ENCODE measurements around the gene TP73.

The TP73 gene

DNA sequence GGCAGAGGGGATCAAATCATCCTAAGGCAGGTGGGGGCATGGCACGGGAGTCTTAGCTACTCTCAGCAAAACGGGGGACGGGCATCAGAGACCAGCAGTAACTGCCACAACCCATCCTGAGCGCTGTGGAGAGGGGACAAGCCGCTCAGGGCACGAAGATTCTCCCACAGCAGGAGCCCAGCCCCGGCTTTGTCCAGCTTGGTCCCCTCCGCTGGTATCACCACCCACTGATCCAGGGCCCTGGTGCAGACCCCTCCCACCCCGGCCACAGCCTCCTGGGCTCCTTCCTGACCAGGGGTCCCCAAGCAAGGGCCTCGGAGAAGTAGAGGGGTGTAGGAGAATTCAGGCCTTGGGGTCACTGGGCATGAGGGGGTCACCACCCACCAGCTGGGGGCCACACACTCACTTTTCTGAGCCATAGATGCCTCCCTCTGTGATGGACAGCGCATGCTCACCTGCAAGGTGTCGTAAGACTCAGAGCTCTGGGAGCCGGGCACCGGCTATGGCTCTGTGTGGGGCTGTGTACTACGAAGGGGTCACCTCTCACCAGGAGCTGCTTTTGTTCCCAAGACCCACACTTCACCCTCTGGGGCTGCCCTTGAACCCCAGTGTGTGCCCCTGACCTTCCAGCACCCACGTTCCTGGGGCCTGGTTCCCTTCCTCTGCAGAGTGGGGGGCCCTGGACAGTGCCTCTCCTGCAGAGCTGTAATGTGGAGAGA is 117.9 kb downstream of the TP73 start:
- no peak for DNase-seq

DNA sequence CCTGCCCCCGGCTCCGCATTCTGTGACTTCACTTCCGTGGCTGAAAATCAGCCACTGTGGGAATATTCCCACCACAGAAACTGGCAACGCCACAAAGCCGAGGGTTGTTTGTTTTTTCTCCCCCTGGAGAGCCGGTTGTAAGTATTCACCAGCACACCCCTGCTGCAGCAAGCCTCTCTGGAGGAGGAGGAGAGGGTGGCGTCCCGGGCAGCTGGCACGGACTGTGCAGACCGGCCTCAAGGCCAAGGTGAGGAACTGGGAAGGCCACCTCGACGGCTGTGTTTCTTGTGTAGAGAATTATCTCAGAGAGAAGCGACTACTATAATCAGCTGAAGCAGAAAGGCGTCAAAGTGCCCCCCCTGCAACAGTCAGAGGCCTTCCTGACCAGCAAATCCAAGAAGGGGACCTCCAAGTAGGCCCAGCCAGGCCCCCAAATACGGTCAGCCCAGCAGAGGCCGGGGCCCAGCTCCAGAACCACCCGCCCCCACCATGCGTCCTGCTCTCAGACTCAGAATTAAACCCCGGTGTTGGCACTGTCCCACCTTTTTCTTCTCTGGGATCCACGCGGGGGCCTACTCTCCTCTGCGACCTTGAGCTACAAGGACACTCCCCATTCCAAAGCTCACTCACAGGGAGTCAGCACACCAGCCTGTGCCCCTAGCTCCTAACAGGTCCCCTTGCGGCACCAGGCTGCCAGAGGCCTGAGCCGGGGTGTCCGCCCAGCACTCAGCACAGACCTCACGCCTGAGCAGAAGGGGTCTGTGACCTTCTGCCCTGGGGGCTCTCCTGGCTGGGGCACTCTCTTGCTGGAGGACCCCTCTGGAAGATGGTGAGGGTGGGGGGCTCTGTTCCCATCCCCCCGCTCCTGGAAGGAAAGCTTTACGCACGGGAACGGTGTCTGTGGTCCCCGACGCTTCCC is 119.1 kb downstream of the TP73 start:
- DNase-seq = no peak

- peak in 11 of 14 donors; percentile 15 to 82 (median 53) for DNase-seq
These were observed 119.9 kb downstream of the TP73 start for GRCh38 chr1:3772027-3772714.

- DNase-seq = peak in 2 of 14 donors; percentile 16 to 43
These were observed 120.6 kb downstream of the TP73 start, which contains the start of gene SMIM1 for GRCh38 chr1:3772715-3773571. TSS of gene SMIM1 (plus strand) at chr1:3772749. CDS start at chr1:3775374, 2,625 bp downstream.

GRCh38 chr1:3773572-3774275 is 121.4 kb downstream of the TP73 start:
- peak in 3 of 14 donors; percentile 16 to 46 (median 44) for DNase-seq

DNA sequence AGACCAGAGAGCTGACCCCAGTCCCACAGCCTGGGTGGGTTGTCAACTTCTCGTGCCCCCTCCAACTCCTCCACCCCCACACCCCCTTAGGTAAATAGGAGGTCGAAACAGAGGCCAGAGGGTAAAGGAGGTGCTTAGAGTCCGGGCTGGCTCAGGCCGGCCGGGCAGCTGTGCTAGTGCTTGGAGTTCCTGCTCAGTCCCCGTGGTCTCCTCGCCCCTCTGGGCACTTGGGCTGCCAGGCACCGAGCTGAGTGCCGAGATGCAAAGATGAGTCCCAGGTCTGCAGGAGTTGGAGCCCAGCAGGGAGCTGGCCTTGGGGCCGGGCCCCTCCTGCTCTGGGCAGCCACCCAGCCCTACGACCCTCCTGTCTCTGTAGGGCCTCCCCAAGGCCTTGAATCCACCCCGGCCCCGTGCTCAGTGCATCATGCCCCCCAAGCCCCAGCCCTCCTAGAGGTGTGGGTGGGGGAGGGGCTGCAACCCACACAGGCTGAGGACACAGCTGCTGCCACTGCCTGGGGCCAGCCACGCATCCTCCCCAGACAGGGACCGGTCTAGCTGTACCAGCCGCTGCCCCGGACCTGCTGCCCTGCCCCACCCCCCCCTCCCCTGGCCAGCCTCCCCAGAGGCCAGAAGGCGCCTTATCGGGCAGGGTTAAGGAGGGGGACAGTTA is 122.1 kb downstream of the TP73 start:
- DNase-seq = peak in 4 of 14 donors; percentile 20 to 51 (median 43)

GRCh38 chr1:3774946-3775489 is 122.7 kb downstream of the TP73 start:
- no peak for DNase-seq

DNA sequence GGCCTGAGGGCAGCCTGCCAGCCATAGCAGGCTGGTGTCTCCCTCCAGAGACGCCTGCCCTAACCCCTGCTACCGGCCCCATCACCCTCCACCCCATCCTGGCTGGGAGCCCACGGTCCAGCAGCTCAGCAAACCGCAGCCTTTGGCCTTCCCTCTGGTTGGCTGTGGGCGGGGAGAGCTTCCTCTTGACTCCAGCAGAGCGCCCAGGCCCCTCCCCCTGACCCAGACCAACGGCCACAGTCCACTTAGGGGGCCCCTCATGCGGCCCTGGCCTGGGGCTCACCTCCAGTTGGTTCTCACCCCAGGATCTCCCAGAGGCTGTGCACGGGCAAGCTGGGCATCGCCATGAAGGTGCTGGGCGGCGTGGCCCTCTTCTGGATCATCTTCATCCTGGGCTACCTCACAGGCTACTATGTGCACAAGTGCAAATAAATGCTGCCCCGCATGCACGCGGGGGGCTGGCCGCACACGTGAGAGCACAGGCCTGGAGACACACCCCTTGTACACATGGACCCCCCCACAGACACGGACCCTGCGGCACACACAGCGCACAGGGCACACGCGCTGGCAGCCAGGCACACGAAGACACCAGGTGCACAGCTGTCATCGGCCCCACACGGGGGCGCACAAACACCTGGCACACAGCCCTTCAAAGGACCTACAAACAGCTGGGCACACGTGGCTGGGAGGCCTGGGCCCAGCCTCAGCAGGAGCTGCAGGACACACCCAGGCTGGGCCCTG is 123.3 kb downstream of the TP73 start:
- peak in 6 of 14 donors; percentile 11 to 39 (median 32) for DNase-seq

GRCh38 chr1:3776231-3776961 is 124.1 kb downstream of the TP73 start:
- DNase-seq = no peak

DNA sequence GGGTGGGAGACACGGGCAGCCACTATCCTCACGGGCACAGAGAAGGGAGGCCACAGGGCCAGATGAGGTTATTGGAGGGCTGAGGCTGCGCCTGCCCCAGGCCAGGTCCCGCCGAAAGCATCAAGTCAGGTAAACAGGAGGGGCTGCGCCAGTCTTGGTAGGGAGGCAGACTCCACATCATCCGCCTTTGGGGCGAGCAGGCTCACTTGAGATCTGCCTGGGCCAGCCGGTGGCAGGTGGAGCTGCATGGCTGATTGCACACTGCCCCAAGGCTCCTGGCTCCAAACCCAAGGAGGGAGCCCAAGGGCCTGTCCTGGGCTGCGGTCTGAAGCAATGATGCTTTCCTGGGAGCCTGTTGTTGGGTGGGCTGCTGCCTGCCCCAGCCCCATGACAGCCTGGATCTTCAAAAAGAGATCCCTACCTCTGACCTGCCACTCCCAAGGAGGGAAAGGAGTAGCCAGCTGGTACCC is 124.8 kb downstream of the TP73 start:
- DNase-seq = peak in 1 of 14 donors; percentile 71

DNA sequence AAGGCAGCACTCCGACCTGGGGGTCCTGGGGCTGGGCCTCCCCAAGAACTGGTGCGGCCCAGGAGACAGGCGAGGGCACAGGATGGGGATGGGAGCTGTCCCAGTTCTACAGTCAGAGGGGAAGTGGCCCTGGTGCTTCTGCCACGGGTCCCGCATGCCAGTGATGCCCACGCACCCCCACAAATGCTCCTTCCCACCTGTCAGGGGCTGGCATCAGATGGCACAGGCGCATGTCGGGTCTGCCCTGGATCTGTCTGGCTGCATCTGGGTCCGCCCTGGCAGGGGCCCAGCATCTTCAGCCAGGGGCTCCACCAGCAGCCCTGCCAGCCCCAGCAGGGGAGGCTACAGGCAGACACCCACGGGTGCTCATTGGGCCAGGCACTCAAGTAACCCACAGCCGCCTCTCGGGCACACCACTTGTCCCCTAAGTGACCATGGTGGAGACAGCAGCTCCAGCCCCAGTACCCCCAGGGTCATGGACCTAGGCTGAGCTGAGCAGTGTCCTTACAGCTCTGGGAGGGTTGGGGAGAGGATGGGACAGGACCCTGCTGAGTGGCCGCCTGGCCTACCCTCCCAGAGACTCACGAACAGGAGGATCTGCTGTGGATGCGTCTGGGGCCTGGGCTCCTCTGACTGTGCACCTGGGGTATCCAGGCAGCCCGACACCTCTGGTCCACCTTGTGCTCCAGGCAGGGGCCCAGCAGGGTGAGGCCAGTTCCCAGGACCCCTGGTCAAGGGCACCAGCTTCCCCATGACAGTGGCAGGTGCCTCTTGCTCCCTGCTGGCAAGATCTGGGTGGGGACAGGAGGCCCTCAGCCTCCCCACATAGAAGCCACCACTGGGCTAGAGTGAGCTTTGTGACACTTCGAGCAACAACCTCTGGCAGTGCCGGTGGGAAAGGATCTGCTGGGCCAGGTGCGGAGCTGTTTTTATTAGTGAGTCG is 125.6 kb downstream of the TP73 start:
- no peak for DNase-seq

- DNase-seq = peak in 4 of 14 donors; percentile 11 to 74 (median 27)
These were observed 126.4 kb downstream of the TP73 start for GRCh38 chr1:3778590-3779264.

DNA sequence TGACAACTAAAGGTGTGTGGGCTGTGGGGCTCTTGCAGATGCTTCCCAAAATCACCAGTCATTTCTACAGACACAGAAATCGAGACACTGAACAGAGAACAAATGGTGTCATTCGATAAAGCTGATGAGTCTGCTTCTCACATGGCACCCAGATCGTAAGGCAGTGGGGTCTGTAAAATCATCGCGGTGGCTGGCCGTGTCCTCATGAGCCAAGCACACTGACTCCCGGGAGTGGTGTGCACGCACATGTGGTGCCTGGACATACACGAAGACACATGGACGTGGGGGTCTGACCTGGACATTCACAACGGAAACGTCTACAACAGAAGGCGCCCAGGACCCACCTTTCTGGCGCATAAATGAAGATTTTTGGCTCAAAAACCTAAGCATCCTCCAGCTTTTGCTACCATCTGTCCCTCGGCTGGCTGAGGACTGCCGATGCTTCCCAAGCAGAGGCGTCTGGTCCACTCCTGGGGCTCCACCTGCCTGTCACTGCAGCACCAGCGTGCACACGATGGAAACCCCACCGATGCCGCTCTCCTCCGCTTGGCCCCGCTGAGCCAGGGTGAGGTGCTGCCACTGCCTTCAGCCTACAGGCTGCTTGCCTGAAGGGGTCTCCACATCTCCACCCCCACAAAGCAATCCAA is 127.1 kb downstream of the TP73 start:
- peak in 1 of 14 donors; percentile 24 for DNase-seq

DNA sequence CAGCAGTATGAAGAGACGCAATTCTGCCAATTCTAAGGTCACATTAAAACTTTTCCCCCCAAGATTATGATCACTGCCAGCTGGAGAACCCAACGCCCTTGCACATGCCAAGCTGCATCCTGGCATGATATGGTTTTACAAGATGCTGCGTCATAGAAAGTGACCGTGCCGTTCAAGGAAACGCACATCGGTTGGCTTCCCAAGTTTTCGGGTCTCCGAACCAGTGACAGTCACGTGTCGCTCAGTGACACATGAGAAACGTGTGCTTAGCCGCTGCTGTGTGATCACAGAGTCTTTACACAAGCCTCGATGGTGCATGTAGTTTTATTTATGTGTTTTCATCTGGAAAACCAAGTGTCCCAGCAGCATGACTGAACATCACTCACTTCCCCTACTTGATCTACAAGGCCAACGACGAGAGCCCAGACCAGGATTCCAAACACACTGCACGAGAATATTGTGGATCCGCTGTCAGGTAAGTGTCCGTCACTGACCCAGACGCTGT is 127.6 kb downstream of the TP73 start:
- DNase-seq = no peak

GRCh38 chr1:3780901-3781300 is 128.6 kb downstream of the TP73 start:
- DNase-seq = no peak

All from C1 segment of cervical spinal cord (tissue), 14 donors.